Measurements from ENCODE around the gene TRPC4. TPM values are rescaled to one million over a fixed set of nuclear protein-coding genes. Genes with fewer than 3 reads are reported as not detected.
A peak's percentile ranks its signal among the peaks of the same experiment; 100 is the strongest.

The TRPC4 gene
- total RNA-seq, 1 donor from 2014 or later: 6.1 TPM

GRCh38 chr13:37769545-37769944 lies 100.0 kb downstream of the TRPC4 start:
- DNase-seq (ENCODE audit: extremely low spot score, unreplicated experiment): no peak
- TF ChIP-seq, protein P1, sequence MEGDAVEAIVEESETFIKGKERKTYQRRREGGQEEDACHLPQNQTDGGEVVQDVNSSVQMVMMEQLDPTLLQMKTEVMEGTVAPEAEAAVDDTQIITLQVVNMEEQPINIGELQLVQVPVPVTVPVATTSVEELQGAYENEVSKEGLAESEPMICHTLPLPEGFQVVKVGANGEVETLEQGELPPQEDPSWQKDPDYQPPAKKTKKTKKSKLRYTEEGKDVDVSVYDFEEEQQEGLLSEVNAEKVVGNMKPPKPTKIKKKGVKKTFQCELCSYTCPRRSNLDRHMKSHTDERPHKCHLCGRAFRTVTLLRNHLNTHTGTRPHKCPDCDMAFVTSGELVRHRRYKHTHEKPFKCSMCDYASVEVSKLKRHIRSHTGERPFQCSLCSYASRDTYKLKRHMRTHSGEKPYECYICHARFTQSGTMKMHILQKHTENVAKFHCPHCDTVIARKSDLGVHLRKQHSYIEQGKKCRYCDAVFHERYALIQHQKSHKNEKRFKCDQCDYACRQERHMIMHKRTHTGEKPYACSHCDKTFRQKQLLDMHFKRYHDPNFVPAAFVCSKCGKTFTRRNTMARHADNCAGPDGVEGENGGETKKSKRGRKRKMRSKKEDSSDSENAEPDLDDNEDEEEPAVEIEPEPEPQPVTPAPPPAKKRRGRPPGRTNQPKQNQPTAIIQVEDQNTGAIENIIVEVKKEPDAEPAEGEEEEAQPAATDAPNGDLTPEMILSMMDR (conservative IDR thresholded peaks at IDR 0.05): no peak
- H3K4me3 Mint-ChIP-seq: no peak overlapping the region
- H3K36me3 Mint-ChIP-seq: no peaks in the 10 kb centered on the region
- peaks cover 3% of the 10 kb centered on the region for H3K27me3 Mint-ChIP-seq
- no peaks in the 10 kb centered on the region for H3K9me3 Mint-ChIP-seq
- H3K27ac Mint-ChIP-seq: no peak overlapping the region
- H3K4me1 Mint-ChIP-seq (ENCODE audit: unreplicated experiment): no peaks in the 10 kb centered on the region

GRCh38 chr13:37769078-37769477 lies 100.5 kb downstream of the TRPC4 start:
- Mint-ChIP-seq H3K36me3 (no peaks in the 10 kb centered on the region), H3K9me3 (no peaks in the 10 kb centered on the region)
- no peak for DNase-seq (ENCODE audit: extremely low spot score, unreplicated experiment)

GRCh38 chr13:37766502-37766901 lies 103.1 kb downstream of the TRPC4 start:
- no peak overlapping the region for H3K27ac Mint-ChIP-seq
- TF ChIP-seq, protein P1 (conservative IDR thresholded peaks at IDR 0.05): no peak
- H3K27me3 Mint-ChIP-seq: no peaks in the 10 kb centered on the region
- H3K4me1 Mint-ChIP-seq (ENCODE audit: unreplicated experiment): no peaks in the 10 kb centered on the region
- no peak overlapping the region for H3K4me3 Mint-ChIP-seq
- no peak for DNase-seq (ENCODE audit: extremely low spot score, unreplicated experiment)
- H3K9me3 Mint-ChIP-seq: no peaks in the 10 kb centered on the region
- H3K36me3 Mint-ChIP-seq: no peaks in the 10 kb centered on the region

More at GRCh38 chr13:37769078-37769477, 100.5 kb downstream of the TRPC4 start:
- no peak overlapping the region for H3K4me3 Mint-ChIP-seq
- no peaks in the 10 kb centered on the region for H3K4me1 Mint-ChIP-seq (ENCODE audit: unreplicated experiment)
- peaks cover 3% of the 10 kb centered on the region for H3K27me3 Mint-ChIP-seq
- TF ChIP-seq, protein P1 (conservative IDR thresholded peaks at IDR 0.05): peak; percentile 56
- no peak overlapping the region for H3K27ac Mint-ChIP-seq

DNA sequence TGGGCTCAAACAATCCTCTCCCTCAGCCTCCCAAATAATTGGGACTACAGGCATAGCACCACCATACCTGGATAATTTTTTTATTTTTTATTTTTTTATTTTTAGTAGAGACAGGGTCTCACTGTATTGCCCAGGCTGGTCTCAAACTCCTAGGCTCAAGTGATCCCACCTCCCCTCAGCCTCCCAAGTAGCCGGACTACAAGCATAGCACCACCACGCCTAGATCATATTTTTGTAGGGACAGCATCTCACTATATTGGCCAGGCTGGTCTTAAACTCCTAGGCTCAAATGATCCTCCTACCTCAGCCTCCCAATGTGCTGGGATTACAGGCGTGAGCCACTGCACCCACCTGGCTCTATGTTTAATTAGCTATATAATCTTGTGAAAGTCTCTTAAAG lies 114.2 kb downstream of the TRPC4 start:
- Mint-ChIP-seq H3K27ac (no peak overlapping the region), H3K4me3 (no peak overlapping the region), H3K27me3 (no peaks in the 10 kb centered on the region), H3K36me3 (no peaks in the 10 kb centered on the region), H3K4me1 (ENCODE audit: unreplicated experiment) (no peaks in the 10 kb centered on the region), H3K9me3 (no peaks in the 10 kb centered on the region)
- TF ChIP-seq, protein P1 (conservative IDR thresholded peaks at IDR 0.05): no peak
- no peak for DNase-seq (ENCODE audit: extremely low spot score, unreplicated experiment)

DNA sequence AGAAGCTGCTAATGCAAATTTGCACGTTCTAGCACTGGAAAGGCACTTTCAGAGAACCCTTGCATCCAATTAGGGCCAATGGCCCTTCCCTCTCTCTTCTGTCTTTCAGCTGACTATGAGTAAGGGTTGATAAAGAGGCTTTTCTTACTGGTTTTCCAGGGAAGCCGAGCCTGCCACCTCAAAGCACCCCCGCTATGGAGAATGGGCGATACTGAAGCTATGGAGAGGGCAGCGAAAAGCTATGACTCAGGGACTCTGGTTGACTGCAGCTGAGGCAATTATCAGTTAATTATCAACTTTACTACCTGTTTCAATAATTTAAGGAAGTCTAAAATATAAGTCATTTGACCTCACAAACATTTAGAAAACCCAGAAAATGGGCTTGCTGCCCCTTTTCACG lies 115.8 kb downstream of the TRPC4 start:
- Mint-ChIP-seq H3K4me3 (no peak overlapping the region), H3K27me3 (no peaks in the 10 kb centered on the region), H3K27ac (no peak overlapping the region), H3K36me3 (no peaks in the 10 kb centered on the region), H3K9me3 (no peaks in the 10 kb centered on the region), H3K4me1 (ENCODE audit: unreplicated experiment) (no peaks in the 10 kb centered on the region)
- TF ChIP-seq, protein P1 (conservative IDR thresholded peaks at IDR 0.05): no peak
- DNase-seq (ENCODE audit: extremely low spot score, unreplicated experiment): no peak

DNA sequence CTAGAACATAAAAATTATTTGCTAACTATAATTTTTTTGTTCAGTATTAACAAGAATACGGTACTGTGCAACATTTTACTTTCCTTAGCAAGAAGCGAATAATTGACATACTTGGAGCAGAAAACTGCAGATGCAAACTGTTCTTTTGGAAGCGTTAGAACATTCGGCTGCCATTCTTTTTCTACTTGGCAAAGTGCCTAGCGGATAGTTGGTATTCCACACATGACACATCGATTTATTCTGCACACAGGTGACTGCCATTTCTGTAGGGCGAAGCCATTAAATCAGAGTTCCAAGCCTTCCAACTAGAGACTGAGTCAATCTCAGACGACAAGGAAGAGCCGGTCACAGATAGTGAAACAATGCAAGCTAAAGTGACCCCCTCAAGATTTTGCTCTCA lies 117.4 kb downstream of the TRPC4 start:
- Mint-ChIP-seq H3K9me3 (no peaks in the 10 kb centered on the region), H3K4me3 (no peak overlapping the region), H3K4me1 (ENCODE audit: unreplicated experiment) (peaks cover 2% of the 10 kb centered on the region), H3K36me3 (no peaks in the 10 kb centered on the region), H3K27ac (no peak overlapping the region), H3K27me3 (no peaks in the 10 kb centered on the region)
- no peak for DNase-seq (ENCODE audit: extremely low spot score, unreplicated experiment)
- TF ChIP-seq, protein P1 (conservative IDR thresholded peaks at IDR 0.05): no peak

All from type B pancreatic cell (in vitro differentiated cells).